H9 (cell line): ENCODE measurements around the gene PPP1R15A. TPM values are rescaled to one million over a fixed set of nuclear protein-coding genes. Genes with fewer than 3 reads are reported as not detected.
"Not testable (repeated sequence)": the region's sequence is repeated elsewhere in the genome, so short reads cannot be mapped to it uniquely, and the experiment has no call there.

Source experiments
- DNase-seq: peaks from one replicate; pipeline ENCODE4 v3.0.0-alpha.2; 2017
- H2AFZ ChIP-seq: one replicate; pipeline ENCODE4 v1.6.1; 2013; ENCODE audit warnings: mild to moderate bottlenecking, low read length, control low read depth, moderate library complexity
- H2AK5ac ChIP-seq: 2 replicates; pipeline ENCODE4 v1.6.1; 2013; ENCODE audit warnings: low read length, control low read depth, mixed read lengths; ENCODE audit not compliant: insufficient read length
- H2BK120ac ChIP-seq: one replicate; pipeline ENCODE4 v1.6.1; 2013; ENCODE audit warnings: low read depth, mild to moderate bottlenecking, low read length, control low read depth, inconsistent platforms; ENCODE audit not compliant: poor library complexity, severe bottlenecking
- H2BK12ac ChIP-seq: 2 replicates; pipeline ENCODE4 v1.6.1; 2013; ENCODE audit warnings: low read length, control low read depth, mixed read lengths, low read depth; ENCODE audit not compliant: insufficient read length
- H2BK15ac ChIP-seq: 2 replicates; pipeline ENCODE4 v1.6.1; 2013; ENCODE audit warnings: low read depth, low read length, control low read depth
- H2BK20ac ChIP-seq: one replicate; pipeline ENCODE4 v1.6.1; 2013; ENCODE audit warnings: low read depth, mild to moderate bottlenecking, low read length, control low read depth, inconsistent platforms; ENCODE audit not compliant: poor library complexity, severe bottlenecking
- H2BK5ac ChIP-seq: 2 replicates; pipeline ENCODE4 v1.6.1; 2013; ENCODE audit warnings: low read length, control low read depth, mixed read lengths; ENCODE audit not compliant: insufficient read length
- H3K14ac ChIP-seq: 2 replicates; pipeline ENCODE4 v1.6.1; 2013; ENCODE audit warnings: low read length, control low read depth; ENCODE audit not compliant: insufficient read depth
- H3K18ac ChIP-seq: 2 replicates; pipeline ENCODE4 v1.6.1; 2013; ENCODE audit warnings: low read depth, mild to moderate bottlenecking, mixed read lengths, low read length, control low read depth; ENCODE audit not compliant: insufficient read length
- H3K23ac ChIP-seq: 2 replicates; pipeline ENCODE4 v1.6.1; 2013; ENCODE audit warnings: low read length, control low read depth, mixed read lengths, low read depth; ENCODE audit not compliant: insufficient read length
- H3K23me2 ChIP-seq: 2 replicates; pipeline ENCODE4 v1.6.1; 2013; ENCODE audit warnings: low read depth, mild to moderate bottlenecking, mixed read lengths, low read length, control low read depth; ENCODE audit not compliant: insufficient read length, poor library complexity, severe bottlenecking
- H3K27ac ChIP-seq: 2 replicates; pipeline ENCODE4 v1.5.1; 2013; ENCODE audit warnings: low read length, control low read depth, mixed read lengths, low read depth; ENCODE audit not compliant: insufficient read length
- H3K27me3 ChIP-seq: 2 replicates; pipeline ENCODE4 v1.6.1; 2013; ENCODE audit warnings: low read length, control low read depth, inconsistent platforms; ENCODE audit not compliant: insufficient read depth
- H3K4ac ChIP-seq: 2 replicates; pipeline ENCODE4 v1.6.1; 2013; ENCODE audit warnings: low read depth, mild to moderate bottlenecking, control low read depth, inconsistent platforms, low read length, moderate library complexity
- H3K4me1 ChIP-seq: 2 replicates; pipeline ENCODE4 v1.6.1; 2013; ENCODE audit warnings: low read length, control low read depth, inconsistent platforms; ENCODE audit not compliant: insufficient read depth
- H3K4me2 ChIP-seq: 2 replicates; pipeline ENCODE4 v1.6.1; 2013; ENCODE audit warnings: low read length, control low read depth, mixed read lengths; ENCODE audit not compliant: insufficient read length, insufficient read depth
- H3K56ac ChIP-seq: 2 replicates; pipeline ENCODE4 v1.6.1; 2013; ENCODE audit warnings: low read depth, mild to moderate bottlenecking, mixed read lengths, low read length, control low read depth; ENCODE audit not compliant: insufficient read length
- H3K79me1 ChIP-seq: 2 replicates; pipeline ENCODE4 v1.6.1; 2013; ENCODE audit warnings: low read depth, mild to moderate bottlenecking, moderate library complexity, low read length, control low read depth, inconsistent platforms; ENCODE audit not compliant: insufficient read depth, poor library complexity, severe bottlenecking
- H3K79me2 ChIP-seq: 2 replicates; pipeline ENCODE4 v1.6.1; 2013; ENCODE audit warnings: low read length, control low read depth, inconsistent platforms; ENCODE audit not compliant: insufficient read depth
- H3K9ac ChIP-seq: 2 replicates; pipeline ENCODE4 v1.6.1; 2013; ENCODE audit warnings: low read length, control low read depth, mixed read lengths; ENCODE audit not compliant: insufficient read length; ENCODE audit errors: extremely low read depth
- H3K9me3 ChIP-seq: one replicate; pipeline ENCODE4 v1.6.1; 2013; ENCODE audit warnings: low read depth, low read length, inconsistent platforms; ENCODE audit not compliant: control insufficient read depth
- H3T11ph ChIP-seq: one replicate; pipeline ENCODE4 v1.6.1; 2013; ENCODE audit warnings: mild to moderate bottlenecking, low read length, control low read depth, inconsistent platforms
- H4K20me1 ChIP-seq: one replicate; pipeline ENCODE4 v1.6.1; 2013; ENCODE audit not compliant: control insufficient read depth, insufficient read length, insufficient read depth
- H4K5ac ChIP-seq: 2 replicates; pipeline ENCODE4 v1.6.1; 2013; ENCODE audit warnings: low read depth, mild to moderate bottlenecking, mixed read lengths, low read length, control low read depth; ENCODE audit not compliant: insufficient read length
- H4K8ac ChIP-seq: replicated peaks from 2 replicates; pipeline ENCODE4 v1.6.1; 2013; ENCODE audit warnings: low read length, control low read depth, mixed read lengths, low read depth; ENCODE audit not compliant: insufficient read length
- H4K91ac ChIP-seq: 2 replicates; pipeline ENCODE4 v1.6.1; 2013; ENCODE audit warnings: low read depth, mild to moderate bottlenecking, moderate library complexity, mixed read lengths, low read length, control low read depth; ENCODE audit not compliant: insufficient read length
- H3K27ac Mint-ChIP-seq, 3 experiments: 2 replicates in 2 of 3; 3 replicates in 1 of 3; pipeline ENCODE4 v1.8.0; 2020 to 2021; ENCODE audit warnings: mixed read lengths in 3 of 3, mild to moderate bottlenecking in 1 of 3, moderate library complexity in 1 of 3
- H3K27me3 Mint-ChIP-seq: 2 replicates; pipeline ENCODE4 v1.8.0; 2021; ENCODE audit warnings: low read depth, mild to moderate bottlenecking, moderate library complexity, mixed read lengths
- H3K36me3 Mint-ChIP-seq, 3 experiments: 2 replicates in 2 of 3; 3 replicates in 1 of 3; pipeline ENCODE4 v1.8.0; 2020 to 2021; ENCODE audit warnings: low read depth in 3 of 3, mixed read lengths in 3 of 3; ENCODE audit not compliant: insufficient read depth in 1 of 3
- H3K4me1 Mint-ChIP-seq, 2 experiments: 2 replicates each; pipeline ENCODE4 v1.8.0; 2020; ENCODE audit warnings: mixed read lengths in 2 of 2
- H3K4me3 Mint-ChIP-seq, 2 experiments: 2 replicates in 1 of 2; 3 replicates in 1 of 2; pipeline ENCODE4 v1.8.0; 2020 to 2021; ENCODE audit warnings: mild to moderate bottlenecking in 2 of 2, mixed read lengths in 2 of 2, moderate library complexity in 1 of 2
- H3K9me3 Mint-ChIP-seq, 2 experiments: 2 replicates in 1 of 2; 3 replicates in 1 of 2; pipeline ENCODE4 v1.8.0; 2020; ENCODE audit warnings: mild to moderate bottlenecking in 2 of 2, mixed read lengths in 2 of 2, moderate library complexity in 1 of 2
- CTCF ChIP-seq: fragments of 200-600 bp; sonication (generic); conservative IDR thresholded peaks from 3 replicates; pipeline ENCODE4 v1.8.0; 2021; ENCODE audit warnings: antibody characterized with exemption, mild to moderate bottlenecking
- WGBS: extraction: QIAGEN DNeasy Blood & Tissue Kit; methylation state at CpG from one replicate; pipeline ENCODE4 v1.1.7; 2013; ENCODE audit warnings: missing lambda C conversion rate, low lambda C conversion rate, mixed read lengths; ENCODE audit not compliant: insufficient read length; ENCODE audit errors: extremely low coverage; 5-methylcytosine and 5-hydroxymethylcytosine counted together
- total RNA-seq: library from RNA; stranded (reverse); gene quantifications from 2 replicates; pipeline ENCODE4 v1.2.1, GENCODE V29; 2021

PPP1R15A gene
- total RNA-seq, 1 experiment from 2014 or later = 17.2 TPM

GRCh38 chr19:48900477-48901406 is 28.5 kb downstream of the PPP1R15A start:
- Histone ChIP-seq H3T11ph (no peak overlapping the region), H3K9me3 (no peaks in the 10 kb centered on the region), H2BK120ac (no peak overlapping the region), H4K5ac (no peak overlapping the region), H4K8ac (no peak overlapping the region), H4K20me1 (no peaks in the 10 kb centered on the region), H2BK20ac (no peak overlapping the region), H3K23ac (no peak overlapping the region), H2AFZ (no peak overlapping the region), H4K91ac (no peak overlapping the region), H2AK5ac (no peak overlapping the region), H3K18ac (no peak overlapping the region), H2BK12ac (no peak overlapping the region), H2BK5ac (no peak overlapping the region), H3K4me1 (no peaks in the 10 kb centered on the region), H3K4me2 (peak overlapping the region; percentile 58), H3K27ac (no peak overlapping the region), H3K9ac (peak overlapping the region; percentile 73), H3K4ac (no peak overlapping the region), H3K23me2 (peaks cover 15% of the 10 kb centered on the region), H3K14ac (peak overlapping the region; percentile 2; the same call in 1 of the 2 replicates), H3K79me2 (no peaks in the 10 kb centered on the region), H3K79me1 (no peaks in the 10 kb centered on the region), H2BK15ac (no peak overlapping the region), H3K27me3 (no peaks in the 10 kb centered on the region), H3K56ac (no peak overlapping the region)
- peaks cover 12 to 36% (median 27%) of the 10 kb centered on the region in 3 experiments; a peak in 6 of 7 replicates for H3K36me3 Mint-ChIP-seq
- TF ChIP-seq CTCF = no peak
- DNase-seq = no peak
- peak overlapping the region; percentile 95 to 98 for H3K4me3 Mint-ChIP-seq
- no peaks in the 10 kb centered on the region; the same call in 1 of the 2 replicates for H3K27me3 Mint-ChIP-seq
- peak overlapping the region; percentile 93 to 98 (median 97) for H3K27ac Mint-ChIP-seq
- peaks cover 13 to 34% of the 10 kb centered on the region in 2 experiments for H3K4me1 Mint-ChIP-seq
- no peaks in the 10 kb centered on the region; a peak in 1 of 5 replicates for H3K9me3 Mint-ChIP-seq
- no CpG with 5 or more reads among the region's 24 CpGs for WGBS

- H3K14ac ChIP-seq, H3K27ac ChIP-seq, H3K79me1 ChIP-seq, H3K4me3 Mint-ChIP-seq, H2AFZ ChIP-seq, H2BK120ac ChIP-seq, H4K20me1 ChIP-seq, H2BK12ac ChIP-seq, H3K18ac ChIP-seq, H3K4me1 ChIP-seq, H2BK15ac ChIP-seq, H3K9me3 ChIP-seq, H3K4me2 ChIP-seq, H3K9ac ChIP-seq, H2BK20ac ChIP-seq, H2BK5ac ChIP-seq, H3K27ac Mint-ChIP-seq, H3K4ac ChIP-seq, H4K91ac ChIP-seq, H3K23ac ChIP-seq, DNase-seq, H3T11ph ChIP-seq, H4K5ac ChIP-seq, H3K27me3 Mint-ChIP-seq, H3K9me3 Mint-ChIP-seq, H3K56ac ChIP-seq, H4K8ac ChIP-seq, H3K27me3 ChIP-seq, H3K79me2 ChIP-seq, H2AK5ac ChIP-seq: not testable (repeated sequence)
- H3K36me3 Mint-ChIP-seq = peaks cover 20 to 48% (median 39%) of the 10 kb centered on the region in 3 experiments; a peak in 6 of 7 replicates
- H3K23me2 ChIP-seq = peaks cover 12% of the 10 kb centered on the region
- no CpG with 5 or more reads among the region's 7 CpGs for WGBS
- H3K4me1 Mint-ChIP-seq = peaks cover 13 to 29% of the 10 kb centered on the region in 2 experiments
Observed at GRCh38 chr19:48902291-48902690, 30.1 kb downstream of the PPP1R15A start.
